H1 (cell line): ENCODE data around the gene SMARCA2. TPM values are rescaled to one million over a fixed set of nuclear protein-coding genes. Genes with fewer than 3 reads are reported as not detected.

Experiments used
- CTCF ChIA-PET: fragments of 300-600 bp; sonication (Branson Sonifier 250); formaldehyde crosslinking; loops from one replicate; lab custom pipeline; 2021; ENCODE audit not compliant: partially characterized antibody; lab: Charles Lee
- POLR2A ChIA-PET: fragments of 300-600 bp; sonication (Branson Sonifier 250); formaldehyde crosslinking; loops from one replicate; lab custom pipeline; 2021; ENCODE audit warnings: inconsistent platforms; ENCODE audit not compliant: partially characterized antibody; lab: Charles Lee
- DNase-seq, 2 experiments: peaks; one replicate each; pipeline versions ENCODE4 v3.0.0 to v3.0.0-alpha.2; 2010 to 2022; ENCODE audit warnings: low spot score in 2 of 2, low read depth in 1 of 2, mixed read lengths in 1 of 2
- FAIRE-seq: peaks from 2 replicates; lab custom pipeline; 2011; peaks lifted over from hg19 to GRCh38; lab: Jason Lieb, UNC
- H2AFZ ChIP-seq: 2 replicates; pipeline ENCODE4 v1.8.1; 2012; ENCODE audit warnings: low read length, inconsistent platforms
- H2AK5ac ChIP-seq: 2 replicates; pipeline ENCODE4 v1.6.1; 2013; ENCODE audit warnings: low read depth, low read length
- H2BK120ac ChIP-seq: replicated peaks from 2 replicates; pipeline ENCODE3; 2013; ENCODE audit warnings: low read depth, low read length, inconsistent platforms
- H2BK12ac ChIP-seq: 2 replicates; pipeline ENCODE4 v1.6.1; 2013; ENCODE audit warnings: low read depth, low read length
- H2BK15ac ChIP-seq: 2 replicates; pipeline ENCODE4 v1.6.1; 2013; ENCODE audit warnings: low read length
- H2BK20ac ChIP-seq: 2 replicates; pipeline ENCODE4 v1.6.1; 2013; ENCODE audit warnings: low read length
- H2BK5ac ChIP-seq: 2 replicates; pipeline ENCODE4 v1.6.1; 2013; ENCODE audit warnings: low read depth, low read length
- H3K14ac ChIP-seq: 2 replicates; pipeline ENCODE4 v1.6.1; 2013; ENCODE audit warnings: inconsistent platforms; ENCODE audit not compliant: insufficient read length
- H3K18ac ChIP-seq: 2 replicates; pipeline ENCODE4 v1.6.1; 2013; ENCODE audit warnings: low read length; ENCODE audit errors: extremely low read depth
- H3K23ac ChIP-seq: 2 replicates; pipeline ENCODE4 v1.6.1; 2013; ENCODE audit warnings: inconsistent platforms; ENCODE audit not compliant: insufficient read length
- H3K23me2 ChIP-seq: 2 replicates; pipeline ENCODE4 v1.6.1; 2013; ENCODE audit warnings: low read depth, low read length
- H3K27ac ChIP-seq: 2 replicates; pipeline ENCODE4 v1.6.1; 2011; ENCODE audit warnings: low read depth, low read length, inconsistent platforms
- H3K27me3 ChIP-seq, 4 experiments: replicated peaks in 1 of 4; 1 replicate in 1 of 4; 2 replicates in 3 of 4; pipeline versions ENCODE4 v1.6.1 to v1.8.1; 2011 to 2013; ENCODE audit warnings: low read length in 3 of 4, mild to moderate bottlenecking in 3 of 4, inconsistent platforms in 2 of 4, mixed read lengths in 2 of 4, moderate library complexity in 1 of 4; ENCODE audit not compliant: control insufficient read depth in 3 of 4, insufficient read depth in 3 of 4; ENCODE audit errors: extremely low read depth in 1 of 4
- H3K36me3 ChIP-seq, 4 experiments: 2 replicates each; pipeline versions ENCODE4 v1.6.1 to v1.8.1; 2011 to 2013; ENCODE audit warnings: mild to moderate bottlenecking in 4 of 4, low read length in 3 of 4, moderate library complexity in 2 of 4, control low read depth in 1 of 4, inconsistent platforms in 1 of 4; ENCODE audit not compliant: insufficient read depth in 4 of 4, control insufficient read depth in 2 of 4
- H3K4ac ChIP-seq: replicated peaks from 2 replicates; pipeline ENCODE3; 2013; ENCODE audit warnings: low read length, low read depth, mixed read lengths, inconsistent platforms; ENCODE audit not compliant: insufficient read length
- H3K4me1 ChIP-seq, 4 experiments: replicated peaks in 1 of 4; 1 replicate in 1 of 4; 2 replicates in 3 of 4; pipeline versions ENCODE4 v1.6.1 to v1.8.1; 2011 to 2013; ENCODE audit warnings: low read length in 3 of 4, inconsistent platforms in 2 of 4, mixed read lengths in 1 of 4; ENCODE audit not compliant: insufficient read depth in 4 of 4, control insufficient read depth in 3 of 4
- H3K4me2 ChIP-seq, 2 experiments: 2 replicates each; pipeline versions ENCODE4 v1.6.1 to v1.8.1; 2011 to 2013; ENCODE audit warnings: low read depth in 2 of 2, low read length in 2 of 2, control low read depth in 1 of 2, inconsistent platforms in 1 of 2, mild to moderate bottlenecking in 1 of 2; ENCODE audit not compliant: insufficient read depth in 1 of 2
- H3K4me3 ChIP-seq, 4 experiments: fragments of 200-600, 300-600 bp in 1 of 4; sonication (generic), shearing (Covaris generic), sonication (Bioruptor Twin) in 1 of 4; 2 replicates each; pipeline versions ENCODE4 v1.5.1 to v1.8.1; 2011 to 2016; ENCODE audit warnings: low read length in 4 of 4, low read depth in 3 of 4, control low read depth in 2 of 4, inconsistent platforms in 2 of 4, mild to moderate bottlenecking in 2 of 4, mixed read lengths in 1 of 4, moderate library complexity in 1 of 4; ENCODE audit not compliant: insufficient read depth in 2 of 4; ENCODE audit errors: extremely low read depth in 1 of 4
- H3K56ac ChIP-seq: replicated peaks from 2 replicates; pipeline ENCODE3; 2013; ENCODE audit warnings: low read depth, mild to moderate bottlenecking, mixed read lengths, low read length, inconsistent platforms; ENCODE audit not compliant: insufficient read length
- H3K79me1 ChIP-seq: 2 replicates; pipeline ENCODE4 v1.6.1; 2013; ENCODE audit warnings: low read depth, low read length, control low read depth
- H3K79me2 ChIP-seq, 2 experiments: 2 replicates each; pipeline versions ENCODE4 v1.6.1 to v1.8.1; 2012 to 2013; ENCODE audit warnings: low read length in 2 of 2, mild to moderate bottlenecking in 2 of 2, inconsistent platforms in 1 of 2; ENCODE audit not compliant: insufficient read depth in 2 of 2, control insufficient read depth in 1 of 2
- H3K9ac ChIP-seq, 4 experiments: replicated peaks in 1 of 4; 1 replicate in 1 of 4; 2 replicates in 3 of 4; pipeline versions ENCODE4 v1.6.1 to v1.8.1; 2011 to 2013; ENCODE audit warnings: low read depth in 3 of 4, low read length in 3 of 4, control low read depth in 2 of 4, mild to moderate bottlenecking in 2 of 4, moderate library complexity in 2 of 4, inconsistent platforms in 1 of 4; ENCODE audit errors: extremely low read depth in 1 of 4
- H3K9me3 ChIP-seq, 2 experiments: 2 replicates each; pipeline versions ENCODE4 v1.6.1 to v1.8.1; 2012 to 2013; ENCODE audit warnings: mild to moderate bottlenecking in 2 of 2, moderate library complexity in 2 of 2, control low read depth in 1 of 2, inconsistent platforms in 1 of 2, low read depth in 1 of 2, low read length in 1 of 2, mixed read lengths in 1 of 2; ENCODE audit not compliant: insufficient read depth in 2 of 2
- H4K20me1 ChIP-seq, 2 experiments: replicated peaks in 1 of 2; 2 replicates each; pipeline versions ENCODE3 to v1.8.1; 2011 to 2013; ENCODE audit warnings: inconsistent platforms in 2 of 2, low read length in 2 of 2, mild to moderate bottlenecking in 1 of 2; ENCODE audit not compliant: insufficient read depth in 2 of 2, control insufficient read depth in 1 of 2
- H4K5ac ChIP-seq: 2 replicates; pipeline ENCODE4 v1.6.1; 2013; ENCODE audit warnings: low read length, low read depth, mixed read lengths, inconsistent platforms; ENCODE audit not compliant: insufficient read length
- H4K8ac ChIP-seq: 2 replicates; pipeline ENCODE4 v1.8.0; 2013; ENCODE audit warnings: mild to moderate bottlenecking, moderate library complexity, low read length, inconsistent platforms; ENCODE audit not compliant: insufficient read depth; ENCODE audit errors: extremely low read depth
- H4K91ac ChIP-seq: replicated peaks from 2 replicates; pipeline ENCODE3; 2013; ENCODE audit warnings: low read length, mixed read lengths, inconsistent platforms; ENCODE audit not compliant: insufficient read length
- ATF2 ChIP-seq: IDR thresholded peaks from 2 replicates; pipeline ENCODE4 v1.6.1; 2012; ENCODE audit warnings: low read length, inconsistent platforms
- ATF3 ChIP-seq: IDR thresholded peaks from 2 replicates; pipeline ENCODE4 v1.6.1; 2011; ENCODE audit warnings: low read depth, mild to moderate bottlenecking, low read length; ENCODE audit not compliant: insufficient read depth
- CHD2 ChIP-seq: IDR thresholded peaks from 2 replicates; pipeline ENCODE4 v1.6.1; 2012; ENCODE audit warnings: low read length, improper control_type of control experiment
- MAX ChIP-seq: IDR thresholded peaks from 2 replicates; pipeline ENCODE4 v1.6.1; 2012; ENCODE audit warnings: inconsistent platforms
- NRF1 ChIP-seq: IDR thresholded peaks from 2 replicates; pipeline ENCODE4 v1.6.1; 2011; ENCODE audit warnings: mild to moderate bottlenecking, low read depth, low read length, improper control_type of control experiment
- RFX5 ChIP-seq: IDR thresholded peaks from 2 replicates; pipeline ENCODE4 v1.6.1; 2011; ENCODE audit warnings: low read depth, low read length, improper control_type of control experiment, borderline replicate concordance
- SAP30 ChIP-seq: fragments of 300-600 bp; sonication (generic); IDR thresholded peaks from 2 replicates; pipeline ENCODE4 v1.7.1; 2012; ENCODE audit warnings: low read length, moderate library complexity, mild to moderate bottlenecking, inconsistent platforms; ENCODE audit not compliant: insufficient read depth, insufficient replicate concordance
- SIRT6 ChIP-seq: IDR thresholded peaks from one replicate; pipeline ENCODE4 v1.7.1; 2012; ENCODE audit warnings: low read length, inconsistent platforms
- SRF ChIP-seq: IDR thresholded peaks from 2 replicates; pipeline ENCODE4 v1.6.1; 2011; ENCODE audit warnings: mild to moderate bottlenecking, low read depth, low read length, moderate library complexity
- TAF7 ChIP-seq: optimal IDR thresholded peaks from 2 replicates; pipeline ENCODE3; 2011; ENCODE audit warnings: low read depth, mild to moderate bottlenecking, inconsistent platforms, low read length, moderate library complexity, borderline replicate concordance
- TCF12 ChIP-seq: IDR thresholded peaks from 2 replicates; pipeline ENCODE4 v1.6.1; 2011; ENCODE audit warnings: low read depth, mild to moderate bottlenecking, low read length
- TEAD4 ChIP-seq: IDR thresholded peaks from 2 replicates; pipeline ENCODE4 v1.6.1; 2012; ENCODE audit warnings: low read depth, low read length, inconsistent platforms, mixed read lengths
- WGBS, 2 experiments: shearing (Covaris generic) in 1 of 2; methylation state at CpG; one replicate each; pipeline versions ENCODE4 v1.1.6 to v1.1.7; 2013 to 2015; ENCODE audit warnings: low lambda C conversion rate in 2 of 2, mixed read lengths in 2 of 2, inconsistent platforms in 1 of 2, low coverage in 1 of 2, missing lambda C conversion rate in 1 of 2; ENCODE audit not compliant: insufficient replicate concordance in 2 of 2, insufficient coverage in 1 of 2, insufficient read length in 1 of 2; ENCODE audit errors: extremely low coverage in 1 of 2, missing lambda C conversion rate in 1 of 2; 5-methylcytosine and 5-hydroxymethylcytosine counted together
- polyA plus RNA-seq, 7 experiments: library from polyadenylated mRNA; depleted of rRNA in 3 of 7; stranded (reverse) in 5 of 7; unstranded in 2 of 7; fragments of >200 nt in 5 of 7; fragments of 200-250 nt in 2 of 7; gene quantifications; 1 replicate in 5 of 7; 2 replicates in 1 of 7; 4 replicates in 1 of 7; pipeline versions ENCODE4 v1.2.1 to v1.2.3, GENCODE V29; 2011 to 2013; ENCODE audit warnings: missing spikeins in 2 of 7, mixed read lengths in 2 of 7
- total RNA-seq: library from RNA; stranded (reverse); fragmentation: NEBNext Ultra II Directional; extraction: Animal tissue kit (Norgen Biotek cat#: 25700); gene quantifications from 2 replicates; pipeline ENCODE4 v1.2.1, GENCODE V29; 2021

The SMARCA2 gene
- total and polyA plus RNA-seq, 2 of the 8 experiments (the other 6 are each of a cell fraction or from before 2014, with no cell fraction given) = 6.3 to 21.7 TPM

GRCh38 chr9:2127486-2127885 lies 112.3 kb downstream of the SMARCA2 start:
- Histone ChIP-seq H2AFZ (no peak overlapping the region), H3K79me1 (no peaks in the 10 kb centered on the region), H3K4me3 (no peak overlapping the region), H3K9me3 (no peaks in the 10 kb centered on the region), H2AK5ac (no peak overlapping the region), H3K79me2 (no peaks in the 10 kb centered on the region), H3K18ac (no peak overlapping the region), H3K23me2 (no peaks in the 10 kb centered on the region), H2BK15ac (no peak overlapping the region), H3K27ac (no peak overlapping the region), H4K20me1 (no peaks in the 10 kb centered on the region), H2BK120ac (no peak overlapping the region), H3K14ac (no peak overlapping the region), H4K91ac (no peak overlapping the region), H3K9ac (no peak overlapping the region), H3K4me1 (no peaks in the 10 kb centered on the region), H4K8ac (no peak overlapping the region), H2BK5ac (no peak overlapping the region), H2BK20ac (no peak overlapping the region), H3K4me2 (no peak overlapping the region), H3K4ac (no peak overlapping the region), H2BK12ac (no peak overlapping the region), H3K56ac (no peak overlapping the region), H4K5ac (no peak overlapping the region), H3K27me3 (no peaks in the 10 kb centered on the region), H3K23ac (no peak overlapping the region), H3K36me3 (no peaks in the 10 kb centered on the region)
- WGBS, 2 experiments = 92% methylated on average over 1 of the region's 1 CpG; no CpG with 5 or more reads in 1 of the 2 experiments
- ChIA-PET CTCF (interaction anchor here (1.3 to 2.2 kb wide), 2 partner anchors 11 to 19 kb away, joined by 3 to 15 read pairs; no protein-coding TSS in a partner anchor), POLR2A (interaction anchor here (0.9 kb wide), 1 partner anchor 716 kb away, joined by 3 read pairs; the partner anchor contains the start of gene PUM3)
- FAIRE-seq = no peak
- no peak for DNase-seq
- no peak for TF ChIP-seq SRF
- no peak for TF ChIP-seq RFX5
- TF ChIP-seq TCF12 = no peak
- no peak for TF ChIP-seq TAF7
- no peak for TF ChIP-seq CHD2
- TF ChIP-seq SIRT6 = no peak
- no peak for TF ChIP-seq MAX
- TF ChIP-seq NRF1 = no peak
- no peak for TF ChIP-seq TEAD4
- no peak for TF ChIP-seq ATF2
- no peak for TF ChIP-seq ATF3
- no peak for TF ChIP-seq SAP30
